NCI-H2171 treated with DMSO at 0.1 percent for 48 hours (cell line): Measurements from ENCODE around the gene RGL3.
"Not testable (repeated sequence)": the region's sequence is repeated elsewhere in the genome, so short reads cannot be mapped to it uniquely, and the experiment has no call there.

ENCODE experiments used
- DNase-seq: peaks from one replicate; lab custom pipeline; 2025; lab: John Stamatoyannopoulos, UW

RGL3 gene

GRCh38 chr19:11421371-11422098, 2.4 kb upstream of the RGL3 start:
- DNase-seq, result no peak

DNA sequence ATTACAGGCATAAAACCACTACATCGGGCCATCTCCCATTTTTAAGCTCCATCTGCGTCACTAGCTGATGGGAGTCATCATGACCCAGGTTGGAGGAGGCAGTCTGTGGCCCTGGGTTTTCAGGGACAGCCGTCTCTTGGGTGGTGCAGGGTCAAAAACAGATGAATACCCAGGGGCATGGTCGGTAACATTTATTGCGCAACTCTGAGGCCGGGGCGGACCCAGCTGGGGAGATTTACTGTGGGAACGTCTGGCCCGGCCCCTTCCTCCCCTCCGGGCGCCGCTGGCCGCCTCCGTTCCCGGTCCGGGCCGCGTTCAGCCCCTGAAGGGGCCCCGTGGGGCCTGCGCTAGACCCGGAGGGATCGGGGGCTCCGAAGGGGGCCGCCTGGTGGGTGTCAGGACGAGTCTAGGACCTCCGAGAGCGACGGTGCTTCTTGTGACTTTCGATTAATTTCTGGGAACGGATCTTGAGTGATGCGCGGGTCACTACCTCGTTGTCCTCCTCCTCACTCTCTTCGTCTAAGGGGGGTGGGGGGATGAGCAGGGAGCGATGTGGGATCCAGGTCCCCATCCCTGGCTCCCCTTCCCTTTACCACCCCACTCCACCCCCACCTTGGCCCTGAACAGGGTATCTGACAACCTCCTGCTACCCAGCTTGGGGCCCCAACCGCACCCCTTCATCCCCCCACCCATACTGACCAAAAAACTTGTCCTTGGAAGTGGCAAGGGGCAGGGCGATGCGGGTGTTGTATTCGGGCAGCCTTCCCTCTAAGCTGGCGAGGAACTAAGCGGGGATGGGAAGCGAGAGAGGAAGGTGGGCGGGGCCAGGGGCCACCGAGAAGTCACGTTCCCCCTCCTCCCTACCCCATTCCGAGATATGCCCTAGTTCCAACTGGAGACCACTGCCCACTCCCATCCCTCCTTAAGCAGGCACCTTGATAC, 1.6 kb upstream of the RGL3 start:
- DNase-seq, result no peak

DNA sequence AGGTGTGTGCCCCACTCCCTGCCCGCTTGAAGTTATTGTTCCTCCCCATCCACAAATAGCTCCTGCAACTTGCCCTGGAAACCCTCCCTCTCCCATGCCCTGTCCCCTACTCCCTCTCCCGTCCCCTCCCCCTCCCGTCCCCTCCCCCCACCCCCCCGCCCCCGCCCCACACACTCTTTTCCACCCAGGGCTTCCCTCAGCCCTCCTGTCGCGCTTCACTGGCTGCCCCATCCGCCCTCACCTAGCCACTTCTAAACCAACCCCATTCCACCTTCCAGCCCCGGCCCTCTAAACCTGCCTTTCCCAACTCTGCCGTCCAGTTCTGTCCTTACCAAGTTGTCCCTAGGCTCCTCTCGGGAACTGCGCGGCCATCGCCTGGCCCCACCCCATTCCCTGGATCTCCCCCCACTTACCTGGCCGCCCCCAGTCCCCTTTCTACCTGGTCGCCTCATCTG, 993 bp downstream of the RGL3 start:
- DNase-seq, result no peak

GRCh38 chr19:11416346-11417052, 2.6 kb downstream of the RGL3 start:
- no peak for DNase-seq

DNA sequence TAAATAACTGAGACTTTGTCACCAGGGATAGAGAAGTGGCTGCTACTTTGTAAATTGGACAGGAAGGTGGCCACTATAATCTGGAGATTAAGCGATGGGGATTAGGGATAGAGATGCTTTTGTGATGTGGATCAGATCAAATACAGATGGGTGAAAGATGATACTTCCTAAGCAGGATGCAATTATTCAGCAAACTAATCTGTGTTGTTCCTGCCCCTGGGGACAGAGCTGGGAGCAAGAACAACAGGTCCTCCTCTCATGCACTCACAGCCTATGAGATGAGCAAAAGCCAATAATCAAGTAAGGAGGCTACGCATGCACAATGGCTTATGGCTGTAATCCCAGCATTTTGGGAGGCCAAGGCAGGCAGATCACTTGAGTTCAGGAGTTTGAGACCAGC, 4.6 kb downstream of the RGL3 start:
- DNase-seq, result peak; percentile 86

DNA sequence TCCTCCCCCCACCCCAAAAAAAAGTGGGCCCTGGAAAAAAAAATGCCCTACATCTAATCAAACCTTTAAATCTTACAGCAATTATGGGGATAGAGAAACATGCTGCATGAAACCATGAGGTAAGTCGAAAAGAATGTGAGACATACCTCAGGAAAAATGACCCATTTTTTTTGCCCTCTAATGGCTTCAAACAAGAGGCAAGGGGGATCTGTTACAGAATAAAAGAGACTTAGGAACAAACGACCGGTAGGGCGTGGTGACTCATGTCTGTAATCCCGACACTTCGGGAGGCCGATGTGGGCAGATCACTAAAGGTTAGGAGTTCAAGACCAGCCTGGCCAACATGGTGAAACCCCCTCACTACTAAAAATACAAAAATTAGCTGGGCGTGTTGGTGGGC, 8.4 kb downstream of the RGL3 start:
- DNase-seq, result no peak

GRCh38 chr19:11408591-11408990, 10.5 kb downstream of the RGL3 start:
- no peak for DNase-seq

DNA sequence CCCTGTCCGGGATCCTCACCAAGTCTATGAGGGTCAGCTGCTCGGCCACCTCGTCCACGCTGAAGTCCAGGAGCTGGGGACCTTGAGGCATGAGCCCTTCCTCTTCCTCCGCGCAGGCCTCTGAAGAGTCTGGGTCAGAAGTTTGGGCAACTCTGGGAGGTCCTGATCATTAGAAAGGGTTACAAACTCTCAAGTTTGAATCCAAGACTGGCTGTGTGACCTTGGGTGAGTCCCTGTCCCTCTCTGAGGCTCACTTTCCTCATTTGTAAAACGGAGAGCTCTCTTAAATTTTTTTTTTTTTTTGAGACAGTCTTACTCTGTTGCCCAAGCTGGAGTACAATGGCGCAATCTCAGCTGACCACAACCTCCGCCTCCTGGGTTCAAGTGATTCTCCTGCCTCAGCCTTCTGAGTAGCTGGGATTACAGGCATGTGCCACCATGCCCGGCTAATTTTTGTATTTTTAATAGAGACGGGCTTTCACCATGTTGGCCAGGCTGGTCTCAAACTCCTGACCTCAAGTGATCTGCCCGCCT, 12.3 kb downstream of the RGL3 start:
- DNase-seq, result not testable (repeated sequence)

DNA sequence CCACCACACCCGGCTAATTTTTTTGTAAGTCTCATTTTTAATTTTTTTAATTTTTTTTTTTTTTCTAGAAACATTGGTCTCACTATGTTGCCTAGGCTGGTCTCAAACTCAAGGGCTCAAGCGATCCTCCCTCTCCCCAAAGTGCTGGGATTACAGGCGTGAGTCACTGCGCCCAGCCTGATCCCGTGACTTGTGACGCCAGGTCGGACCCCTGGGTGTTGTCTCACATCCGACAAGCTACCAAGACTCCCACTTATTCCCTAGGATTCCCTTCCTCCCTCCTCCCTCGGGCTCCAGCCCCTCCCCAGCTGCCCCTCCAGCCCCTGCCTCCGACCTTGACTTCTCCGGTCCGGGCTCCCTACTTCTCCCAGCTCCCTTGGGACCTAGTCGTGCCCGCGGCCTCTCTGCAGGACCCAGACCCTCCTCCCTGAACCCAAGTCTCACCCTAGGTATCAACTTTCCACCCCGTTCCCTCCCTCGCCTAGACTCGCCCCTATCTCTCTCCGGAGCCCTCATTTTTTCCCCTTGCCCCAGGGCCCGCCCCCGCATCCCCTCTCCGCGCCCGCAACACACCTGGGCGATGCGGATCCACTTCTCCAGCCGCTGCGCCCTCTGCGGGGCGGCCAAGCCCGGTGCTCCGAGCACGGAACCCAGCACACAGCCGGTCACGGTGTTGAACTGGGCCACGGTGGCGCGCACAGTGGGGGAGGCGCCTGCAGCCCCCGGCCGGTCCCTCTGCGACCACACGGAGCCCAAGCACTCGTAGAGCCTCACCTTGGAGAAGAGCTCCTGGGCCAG, 13.1 kb downstream of the RGL3 start:
- DNase-seq, result no peak

DNA sequence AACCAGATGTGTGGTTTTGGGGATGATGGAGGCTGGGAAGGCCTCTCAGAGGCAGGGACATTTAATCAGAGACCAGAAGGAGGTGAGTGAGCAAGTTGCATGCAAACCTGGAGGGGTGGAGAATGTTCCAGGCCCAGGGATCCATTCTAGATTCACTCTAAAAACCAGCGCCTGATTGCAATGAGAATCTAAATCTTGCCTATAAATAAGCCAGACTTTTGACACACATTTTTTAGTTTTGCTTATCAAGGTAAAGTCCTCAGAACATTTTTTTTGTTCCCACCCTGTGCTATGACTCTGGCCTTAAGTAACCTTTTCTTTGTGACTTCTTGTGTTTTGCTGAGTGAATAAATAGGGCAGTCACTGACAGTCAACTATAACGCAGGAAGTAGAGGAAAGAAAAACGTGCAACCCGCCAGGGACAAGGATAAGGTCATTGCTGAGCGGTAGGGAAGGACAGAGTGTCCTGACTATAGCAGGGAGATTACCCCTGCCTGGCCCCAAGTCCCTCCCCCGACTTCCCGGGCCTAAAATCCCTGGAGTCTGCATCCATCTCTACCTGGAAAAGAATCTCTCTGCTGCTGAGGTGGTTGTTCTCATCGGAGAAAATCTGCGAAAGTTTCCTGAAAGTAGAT, 14.4 kb downstream of the RGL3 start:
- DNase-seq, result no peak

DNA sequence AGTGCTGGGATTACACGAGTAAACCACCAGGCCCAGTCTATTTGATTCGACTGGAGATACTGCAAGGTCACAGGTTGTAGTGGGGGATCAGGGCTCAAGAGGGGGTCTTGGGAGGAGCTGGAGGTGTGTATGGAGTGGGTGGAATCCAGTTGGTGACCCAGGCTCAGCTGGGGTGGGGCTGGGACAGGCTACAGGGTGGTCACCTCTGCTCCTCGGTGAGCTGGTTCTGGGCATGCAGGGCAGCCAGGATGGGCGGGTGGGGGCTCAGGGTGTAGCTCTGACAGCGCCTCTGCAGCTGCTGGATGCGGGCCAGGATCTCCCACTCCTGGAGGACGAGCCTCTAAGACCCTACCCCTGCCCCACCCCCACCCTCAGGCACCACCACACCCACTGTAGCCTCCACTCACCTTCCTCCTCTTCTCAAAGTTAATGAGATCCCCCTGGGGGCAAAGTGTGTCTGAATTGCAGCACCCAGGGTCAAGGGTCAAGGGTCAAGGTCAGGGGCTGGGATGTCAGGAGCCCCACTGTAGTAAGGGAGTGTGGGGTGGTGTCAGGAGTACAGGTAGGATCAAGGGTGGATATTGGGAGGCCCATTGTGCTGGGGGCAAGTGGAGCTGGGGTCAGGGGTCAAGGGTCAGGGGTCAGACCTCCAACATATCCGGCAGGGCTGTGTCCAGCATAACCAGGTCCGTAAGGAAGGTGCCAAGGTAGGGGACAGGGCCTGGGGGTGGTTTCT, 17.1 kb downstream of the RGL3 start:
- DNase-seq, result no peak

GRCh38 chr19:11400798-11401197, 18.3 kb downstream of the RGL3 start:
- no peak for DNase-seq

- no peak for DNase-seq
These were observed 19.4 kb downstream of the RGL3 start for GRCh38 chr19:11399667-11400066.

GRCh38 chr19:11397089-11397610, 22.0 kb downstream of the RGL3 start:
- DNase-seq, result no peak

GRCh38 chr19:11390933-11391680, 28.0 kb downstream of the RGL3 start:
- no peak for DNase-seq

- no peak for DNase-seq
These were observed 28.8 kb downstream of the RGL3 start for GRCh38 chr19:11390359-11390758.

GRCh38 chr19:11387162-11388034, 31.7 kb downstream of the RGL3 start:
- no peak for DNase-seq

DNA sequence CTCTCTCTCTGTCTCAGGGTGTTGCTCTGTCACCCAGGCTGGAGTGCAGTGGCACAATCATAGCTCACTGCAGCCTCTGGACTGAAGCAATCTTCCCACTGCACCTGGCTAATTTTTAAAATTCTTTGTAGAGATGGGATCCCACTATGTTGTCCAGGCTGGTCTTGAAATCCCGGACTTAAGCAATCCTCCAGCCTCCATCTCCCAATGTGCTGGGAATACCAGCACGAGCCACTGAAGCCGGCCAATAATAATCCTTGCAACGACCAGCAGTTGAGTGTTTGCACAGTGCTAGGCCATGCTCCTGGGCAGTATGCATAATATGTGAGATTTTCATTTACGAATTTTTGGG, 34.4 kb downstream of the RGL3 start:
- no peak for DNase-seq
